Nephron progenitor cell (in vitro differentiated cells): ENCODE measurements around the gene DAAM2.

ENCODE experiments used
- DNase-seq: peaks from one replicate; pipeline ENCODE4 v3.0.0; 2021
- H3K27ac Mint-ChIP-seq: 2 replicates; pipeline ENCODE4 v1.8.0; 2021; ENCODE audit warnings: mild to moderate bottlenecking, moderate library complexity, mixed read lengths
- H3K27me3 Mint-ChIP-seq: 2 replicates; pipeline ENCODE4 v1.8.0; 2021; ENCODE audit warnings: mild to moderate bottlenecking, low read depth, mixed read lengths; ENCODE audit not compliant: poor library complexity
- H3K36me3 Mint-ChIP-seq: 2 replicates; pipeline ENCODE4 v1.8.0; 2021; ENCODE audit warnings: low read depth, mixed read lengths
- H3K4me1 Mint-ChIP-seq: 2 replicates; pipeline ENCODE4 v1.8.0; 2021; ENCODE audit warnings: mixed read lengths
- H3K4me3 Mint-ChIP-seq: 2 replicates; pipeline ENCODE4 v1.8.0; 2021; ENCODE audit warnings: mild to moderate bottlenecking, moderate library complexity, mixed read lengths
- H3K9me3 Mint-ChIP-seq: 2 replicates; pipeline ENCODE4 v1.8.0; 2021; ENCODE audit warnings: mild to moderate bottlenecking, moderate library complexity, mixed read lengths
- CTCF ChIP-seq: fragments of 200-600 bp; sonication (generic); IDR thresholded peaks from 2 replicates; pipeline ENCODE4 v1.5.0; 2021; ENCODE audit warnings: antibody characterized with exemption

DAAM2 gene

GRCh38 chr6:39945626-39946025, 153.4 kb downstream of the DAAM2 start:
- DNase-seq = no peak
- no peaks in the 10 kb centered on the region for H3K36me3 Mint-ChIP-seq

DNA sequence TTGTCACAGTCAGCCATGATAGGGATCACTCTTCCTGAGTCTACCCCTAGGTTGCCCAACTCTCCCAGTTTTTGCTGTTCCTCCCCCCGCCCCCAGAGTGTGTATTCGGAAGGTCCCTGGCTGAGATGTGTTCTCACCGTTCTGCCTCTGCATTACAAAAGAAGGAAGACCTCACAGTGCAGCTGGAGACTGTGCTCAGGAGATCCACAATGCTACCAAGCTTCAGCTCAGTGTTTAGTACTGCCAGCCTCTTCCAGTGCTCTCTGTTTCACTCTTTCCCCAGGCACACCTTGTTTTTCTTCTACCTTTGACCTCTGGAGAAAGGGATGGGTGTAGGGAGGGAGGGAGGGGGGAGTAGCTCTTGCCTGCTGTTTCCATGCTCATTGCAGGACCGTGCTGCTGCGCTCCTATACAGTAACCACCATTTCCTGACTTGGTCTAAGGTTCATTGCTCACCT, 155.5 kb downstream of the DAAM2 start:
- no peak for TF ChIP-seq CTCF
- no peak overlapping the region for H3K4me3 Mint-ChIP-seq
- H3K27ac Mint-ChIP-seq = no peak overlapping the region
- peaks cover 19% of the 10 kb centered on the region for H3K4me1 Mint-ChIP-seq
- H3K9me3 Mint-ChIP-seq = no peaks in the 10 kb centered on the region
- no peaks in the 10 kb centered on the region for H3K36me3 Mint-ChIP-seq
- no peak for DNase-seq
- H3K27me3 Mint-ChIP-seq = no peaks in the 10 kb centered on the region

More at GRCh38 chr6:39945626-39946025, 153.4 kb downstream of the DAAM2 start:
- no peak overlapping the region for H3K27ac Mint-ChIP-seq
- no peaks in the 10 kb centered on the region for H3K9me3 Mint-ChIP-seq
- no peak for TF ChIP-seq CTCF
- H3K4me3 Mint-ChIP-seq = no peak overlapping the region
- no peaks in the 10 kb centered on the region for H3K27me3 Mint-ChIP-seq
- peaks cover 27% of the 10 kb centered on the region for H3K4me1 Mint-ChIP-seq

GRCh38 chr6:39948199-39948791, 156.1 kb downstream of the DAAM2 start:
- DNase-seq = no peak
- no peaks in the 10 kb centered on the region for H3K9me3 Mint-ChIP-seq
- no peak overlapping the region for H3K27ac Mint-ChIP-seq
- H3K27me3 Mint-ChIP-seq = no peaks in the 10 kb centered on the region
- TF ChIP-seq CTCF = no peak
- H3K4me3 Mint-ChIP-seq = no peak overlapping the region
- peaks cover 17% of the 10 kb centered on the region for H3K4me1 Mint-ChIP-seq
- H3K36me3 Mint-ChIP-seq = no peaks in the 10 kb centered on the region

DNA sequence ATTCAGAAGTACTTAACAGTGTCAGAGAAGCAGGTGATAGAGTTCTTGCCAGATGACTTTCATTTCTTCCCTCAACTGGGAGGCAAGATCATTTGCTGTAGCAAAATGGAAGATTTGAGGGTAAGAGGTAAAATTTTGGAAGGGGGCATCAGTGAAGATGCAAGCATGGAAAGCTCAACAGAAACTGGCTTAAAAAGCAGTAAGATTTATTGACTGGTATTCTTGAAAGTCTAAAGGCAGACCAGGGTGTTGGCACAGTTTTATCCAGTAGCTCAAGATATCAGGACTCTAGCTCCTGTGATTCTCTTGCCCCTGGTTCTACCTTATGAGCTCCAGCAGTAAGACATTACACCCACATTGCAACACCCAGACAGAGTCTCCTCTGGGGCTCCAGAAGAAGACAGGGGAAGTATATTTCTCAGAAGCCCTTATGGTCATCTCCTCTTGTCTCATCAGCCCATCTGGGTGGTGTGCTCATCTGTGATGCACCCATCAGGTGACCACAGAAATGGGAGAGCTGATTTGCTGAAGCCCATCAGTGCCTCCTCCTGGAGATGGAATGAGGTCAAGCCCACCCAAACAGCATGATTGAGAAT, 158.0 kb downstream of the DAAM2 start:
- Mint-ChIP-seq H3K9me3 (peaks cover under 1% of the 10 kb centered on the region), H3K4me1 (peaks cover 14% of the 10 kb centered on the region), H3K27ac (no peak overlapping the region), H3K4me3 (no peak overlapping the region), H3K27me3 (no peaks in the 10 kb centered on the region), H3K36me3 (no peaks in the 10 kb centered on the region)
- DNase-seq = no peak
- no peak for TF ChIP-seq CTCF

DNA sequence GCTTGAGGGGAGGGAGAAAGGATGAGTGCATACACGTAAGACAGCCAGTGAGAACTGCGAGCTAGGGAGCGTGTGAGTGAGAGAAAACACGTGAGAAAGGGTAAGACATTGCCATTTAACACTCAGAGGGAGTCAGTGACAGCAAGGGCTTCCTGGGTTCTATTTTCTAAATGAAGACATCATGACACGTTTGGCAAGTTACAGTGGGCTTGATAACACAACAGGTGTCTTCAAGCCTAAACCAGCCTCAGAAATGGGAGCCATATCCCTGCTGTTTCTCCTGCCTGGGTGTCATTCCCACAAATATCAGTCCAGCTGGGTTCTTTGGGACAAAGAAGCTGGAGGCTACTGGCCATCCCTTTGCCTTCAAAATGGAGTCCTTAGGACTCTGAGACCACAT, 159.0 kb downstream of the DAAM2 start:
- Mint-ChIP-seq H3K4me1 (peaks cover 14% of the 10 kb centered on the region), H3K4me3 (no peak overlapping the region), H3K27me3 (no peaks in the 10 kb centered on the region), H3K9me3 (peaks cover 7% of the 10 kb centered on the region), H3K36me3 (no peaks in the 10 kb centered on the region), H3K27ac (no peak overlapping the region)
- DNase-seq = no peak
- TF ChIP-seq CTCF = no peak

DNA sequence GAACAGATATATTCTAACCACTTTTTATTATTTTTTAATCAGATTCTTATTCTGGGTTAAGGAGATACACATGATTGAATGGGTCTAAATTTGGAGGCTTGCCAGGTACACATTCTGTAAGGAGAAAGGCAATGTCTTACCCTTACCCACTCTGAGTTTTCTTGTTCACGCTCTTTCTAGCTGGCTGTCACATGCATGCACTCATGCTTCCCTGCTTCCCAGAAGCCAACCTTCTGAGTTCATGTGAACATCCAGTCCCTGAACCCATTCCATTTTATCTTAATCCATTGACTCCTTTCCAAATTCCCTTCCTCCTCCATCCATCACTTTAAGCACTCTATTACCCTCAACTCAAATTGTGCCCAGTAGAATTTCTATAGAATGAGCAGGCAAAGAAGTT, 159.5 kb downstream of the DAAM2 start:
- H3K4me3 Mint-ChIP-seq = no peak overlapping the region

More for the DNA sequence above, 159.5 kb downstream of the DAAM2 start:
- no peak for TF ChIP-seq CTCF
- H3K36me3 Mint-ChIP-seq = no peaks in the 10 kb centered on the region
- no peak for DNase-seq
- H3K9me3 Mint-ChIP-seq = peaks cover 7% of the 10 kb centered on the region
- peaks cover 14% of the 10 kb centered on the region for H3K4me1 Mint-ChIP-seq
- no peak overlapping the region for H3K27ac Mint-ChIP-seq
- H3K27me3 Mint-ChIP-seq = no peaks in the 10 kb centered on the region
